ENCODE measurements around the gene PDE4D. TPM values are rescaled to one million over a fixed set of nuclear protein-coding genes. Genes with fewer than 3 reads are reported as not detected.

The PDE4D gene
- total RNA-seq, 1 experiment from 2014 or later: 62.6 TPM

DNA sequence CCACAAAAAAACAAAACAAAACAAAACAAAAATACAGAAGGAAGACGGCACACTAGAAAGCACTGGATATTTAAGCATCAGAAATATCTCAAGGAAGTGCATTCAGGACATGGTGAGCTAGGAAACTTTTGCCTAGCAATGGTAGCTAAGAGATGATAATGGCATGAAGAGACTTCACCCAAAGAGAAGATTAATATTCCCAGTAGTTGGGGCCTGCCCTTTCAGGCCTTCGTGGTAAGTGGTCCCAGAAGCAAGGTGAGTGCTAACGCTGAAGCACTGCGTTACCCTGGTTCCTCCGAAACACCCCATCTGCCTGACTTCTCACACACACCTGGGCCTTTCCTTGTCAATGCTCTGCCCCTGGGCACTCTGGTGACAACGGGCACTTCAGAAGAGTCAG, 725.5 kb downstream of the PDE4D start:
- no peak for DNase-seq (ENCODE audit: low read depth, low spot score)
- in situ Hi-C loops (cut with HindIII; ENCODE audit: low pct_unique_long_range_greater_than_20kb, low sequenced_read_pairs): no loop called here

DNA sequence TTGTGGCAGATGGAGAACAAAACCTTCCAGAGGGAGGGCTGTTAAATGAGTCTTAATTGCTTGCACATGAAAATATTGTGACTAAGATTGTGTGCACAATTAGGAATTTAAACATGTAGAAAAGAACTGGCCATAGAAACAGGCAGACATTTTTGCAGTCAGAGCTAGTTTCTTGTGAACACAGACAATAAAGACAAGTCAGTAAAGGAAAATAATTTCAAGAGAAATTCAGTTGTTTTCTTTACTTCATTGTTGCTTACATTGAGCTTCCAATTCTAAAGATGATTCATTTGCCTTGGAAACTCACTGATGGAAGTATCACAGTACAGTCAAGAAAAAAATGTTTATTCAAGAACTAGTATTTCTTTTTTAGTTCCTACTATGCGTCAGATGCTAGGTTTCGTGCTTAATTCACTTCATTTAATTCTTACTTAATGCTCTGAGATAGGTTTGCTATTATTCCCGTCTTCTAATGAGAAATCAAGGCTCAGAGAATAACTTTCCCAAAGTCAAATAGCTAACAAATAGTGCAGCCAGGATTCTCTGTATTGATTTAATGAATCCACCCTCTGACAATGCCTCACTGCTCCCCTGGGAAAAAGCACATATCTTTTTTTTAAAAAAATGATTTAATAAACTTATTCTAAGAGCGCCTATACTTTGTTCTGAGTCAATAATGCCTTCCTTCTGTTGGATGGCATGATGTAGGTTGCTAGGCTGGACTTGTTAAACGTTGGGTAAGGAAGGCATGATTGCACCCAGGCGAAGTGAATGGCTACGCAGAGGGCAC, 729.3 kb downstream of the PDE4D start:
- DNase-seq (ENCODE audit: low read depth, low spot score): no peak
- in situ Hi-C loops (cut with HindIII; ENCODE audit: low pct_unique_long_range_greater_than_20kb, low sequenced_read_pairs): no loop called here

DNA sequence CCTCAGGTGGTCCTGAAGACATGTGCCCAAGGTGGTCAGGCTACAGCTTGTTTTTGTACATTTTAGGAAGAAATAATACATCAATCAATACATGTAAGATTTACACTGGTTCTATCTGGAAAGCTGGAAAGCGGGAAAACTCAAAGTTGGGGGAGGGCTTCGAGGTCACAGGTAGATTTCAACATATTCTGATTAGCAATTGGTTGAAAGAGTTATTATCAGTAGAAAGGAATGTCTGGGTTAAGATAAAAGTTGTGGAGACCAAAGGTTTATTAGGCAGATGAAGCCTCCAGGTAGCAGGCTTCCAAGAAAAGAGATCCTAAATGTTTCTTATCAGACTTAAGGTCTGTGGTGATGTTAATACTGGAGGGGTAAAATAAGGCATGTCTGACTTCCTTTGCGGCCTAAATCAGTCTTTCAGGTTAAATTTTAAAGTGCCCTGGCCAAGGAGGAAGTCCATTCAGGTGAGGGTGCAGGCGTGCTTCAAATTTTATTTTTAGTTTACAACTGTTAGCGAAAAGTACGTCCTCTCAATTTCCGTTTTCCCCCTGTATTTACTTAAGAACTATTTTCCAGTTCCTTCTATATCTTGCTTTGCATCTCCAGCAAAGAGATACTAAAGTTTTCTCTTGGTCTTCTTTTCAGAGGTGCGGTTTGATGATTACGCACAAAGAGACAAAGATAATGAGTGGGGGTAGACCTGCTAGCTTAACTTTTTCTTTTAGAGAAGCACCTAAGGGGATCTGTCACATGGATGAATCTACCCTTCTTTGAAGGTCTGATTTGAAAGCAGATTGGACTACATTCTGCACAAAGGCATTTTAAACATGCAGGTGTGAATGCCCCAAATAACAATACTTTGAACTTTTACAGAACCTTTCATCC, 732.1 kb downstream of the PDE4D start:
- no peak for DNase-seq (ENCODE audit: low read depth, low spot score)
- in situ Hi-C loops (cut with HindIII; ENCODE audit: low pct_unique_long_range_greater_than_20kb, low sequenced_read_pairs): no loop called here

DNA sequence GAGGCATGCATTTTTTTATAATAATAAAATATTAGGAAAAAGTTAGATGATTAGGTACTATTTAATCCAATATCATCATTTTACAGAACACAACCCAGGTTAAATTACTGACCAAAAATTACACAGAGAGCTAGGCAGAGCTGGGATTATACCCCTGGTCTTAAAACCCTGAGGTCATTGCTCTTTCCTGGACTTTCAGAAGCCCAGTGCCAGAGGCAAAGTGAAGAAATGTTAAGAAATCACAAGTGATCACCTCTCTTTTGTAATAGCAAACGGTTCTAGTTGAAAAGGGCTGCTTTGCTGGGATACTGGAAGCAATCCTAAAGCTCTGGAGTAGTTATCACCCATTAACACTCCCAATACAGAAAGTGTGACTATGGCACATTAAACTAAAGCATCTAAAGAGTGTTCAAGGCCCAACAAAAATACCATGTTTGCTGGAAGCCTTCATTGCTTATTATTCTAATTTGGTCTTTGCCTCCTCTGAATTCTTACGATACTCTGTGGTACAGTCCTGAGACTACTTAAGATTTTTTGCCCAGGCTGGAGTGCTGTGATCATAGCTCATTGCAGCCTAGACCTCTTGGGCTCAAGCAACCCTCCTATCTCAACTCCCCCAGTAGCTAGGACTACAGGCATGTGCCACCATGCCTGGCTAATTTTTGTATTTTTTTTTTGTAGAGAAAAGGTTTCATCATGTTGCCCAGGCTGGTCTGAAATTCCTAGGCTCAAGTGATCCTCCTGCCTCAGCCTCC, 734.7 kb downstream of the PDE4D start:
- in situ Hi-C loops (cut with HindIII; ENCODE audit: low pct_unique_long_range_greater_than_20kb, low sequenced_read_pairs): no loop called here
- DNase-seq (ENCODE audit: low read depth, low spot score): no peak

DNA sequence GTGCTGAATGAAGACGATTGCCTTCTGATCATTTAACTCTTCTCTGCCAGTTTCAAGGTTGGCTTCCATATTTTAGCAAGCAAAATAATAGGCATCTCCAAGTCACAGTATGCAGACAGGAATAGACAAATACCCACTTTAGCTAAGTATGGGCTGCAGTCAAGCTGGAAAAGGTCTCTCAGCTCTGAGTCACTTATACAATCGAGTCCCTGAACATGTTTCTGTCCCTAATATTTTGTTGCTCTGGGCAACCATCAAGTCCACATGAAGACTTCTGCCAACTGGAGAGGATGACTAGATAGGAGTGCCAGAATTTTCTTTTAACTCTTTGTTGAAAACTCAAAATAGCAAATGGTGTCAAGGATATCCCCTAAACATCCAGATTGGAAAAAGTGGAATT, 735.4 kb downstream of the PDE4D start:
- DNase-seq (ENCODE audit: low read depth, low spot score): no peak
- in situ Hi-C loops (cut with HindIII; ENCODE audit: low pct_unique_long_range_greater_than_20kb, low sequenced_read_pairs): no loop called here

DNA sequence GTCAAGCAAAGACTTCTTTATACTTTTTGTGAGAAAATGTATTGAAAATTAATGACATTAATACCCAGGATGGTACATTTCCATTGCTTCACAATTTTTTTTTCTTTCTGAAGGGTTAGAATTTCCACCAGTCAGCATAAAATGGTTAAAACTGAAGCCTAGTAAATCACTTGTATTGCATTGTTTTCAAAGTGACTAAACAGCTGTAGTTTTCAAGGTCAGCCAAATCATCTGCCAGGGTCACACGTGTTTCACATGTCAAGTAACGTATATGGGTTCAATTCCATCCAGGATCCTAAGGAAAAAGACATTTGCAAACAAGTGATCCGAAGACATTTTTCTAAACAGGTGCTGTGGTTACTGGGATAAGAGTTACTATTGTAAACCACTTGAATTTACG, 736.5 kb downstream of the PDE4D start:
- DNase-seq (ENCODE audit: low read depth, low spot score): no peak
- in situ Hi-C loops (cut with HindIII; ENCODE audit: low pct_unique_long_range_greater_than_20kb, low sequenced_read_pairs): no loop called here

DNA sequence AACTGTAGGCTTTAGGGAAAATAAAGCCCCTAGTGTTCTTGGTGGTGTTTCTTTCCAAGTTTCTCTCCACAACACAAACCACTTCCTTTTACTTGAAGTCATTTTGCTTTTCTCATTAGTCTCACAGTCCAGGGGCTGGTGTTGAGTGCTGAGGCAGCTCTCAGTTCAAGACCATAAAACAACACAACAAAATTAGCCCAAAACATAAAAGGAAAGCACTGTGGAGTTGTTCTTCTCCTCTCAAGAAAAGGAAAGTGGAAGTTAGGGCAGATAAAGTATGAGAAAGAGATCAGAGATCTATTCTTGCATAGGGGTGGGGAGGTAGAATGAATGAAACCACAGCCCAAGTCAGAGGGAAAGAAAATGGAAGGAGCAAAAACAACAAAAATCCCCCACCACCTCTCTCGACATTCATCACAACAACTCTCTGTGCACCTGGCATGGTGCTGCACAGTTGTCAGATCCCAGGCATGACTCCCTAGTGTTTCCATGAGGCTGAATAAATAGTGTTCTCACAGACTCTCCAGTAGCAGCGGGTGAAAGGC, 740.8 kb downstream of the PDE4D start:
- DNase-seq (ENCODE audit: low read depth, low spot score): peak; percentile 73
- in situ Hi-C loops (cut with HindIII; ENCODE audit: low pct_unique_long_range_greater_than_20kb, low sequenced_read_pairs): no loop called here

DNA sequence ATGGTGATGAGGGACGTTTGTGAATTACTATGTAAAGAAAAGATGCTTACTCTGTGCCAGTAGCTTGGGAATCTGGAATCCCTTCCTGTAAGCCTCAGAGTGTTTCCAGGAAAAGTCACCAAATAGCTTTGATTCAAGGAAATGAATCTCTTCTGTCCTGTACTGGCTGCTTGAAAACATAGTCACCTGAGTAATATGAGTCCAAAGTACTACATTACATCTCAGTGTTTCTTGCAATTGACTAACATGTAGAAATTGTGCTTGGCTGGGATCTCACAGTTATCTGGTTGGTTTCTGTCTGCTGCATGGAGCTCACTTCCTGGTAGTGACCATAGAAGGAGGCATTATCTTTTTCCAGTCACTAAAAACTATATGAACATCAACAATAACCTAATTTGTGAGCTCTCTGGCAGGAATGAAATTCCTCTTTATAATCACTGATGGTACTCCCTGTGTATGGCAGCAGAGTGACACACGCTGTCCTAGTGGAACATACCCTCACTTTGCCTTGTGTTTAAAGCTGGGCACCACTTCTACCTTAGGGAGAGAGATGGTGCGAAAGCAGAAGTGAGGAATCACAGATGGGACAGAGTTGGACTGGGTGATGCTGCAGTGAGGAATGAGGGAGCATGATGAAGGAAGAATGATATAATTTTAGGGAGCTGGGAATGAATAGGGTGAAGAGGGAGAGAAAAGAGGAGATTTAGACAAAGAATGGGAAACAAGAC, 742.2 kb downstream of the PDE4D start:
- no peak for DNase-seq (ENCODE audit: low read depth, low spot score)
- in situ Hi-C loops (cut with HindIII; ENCODE audit: low pct_unique_long_range_greater_than_20kb, low sequenced_read_pairs): no loop called here

DNA sequence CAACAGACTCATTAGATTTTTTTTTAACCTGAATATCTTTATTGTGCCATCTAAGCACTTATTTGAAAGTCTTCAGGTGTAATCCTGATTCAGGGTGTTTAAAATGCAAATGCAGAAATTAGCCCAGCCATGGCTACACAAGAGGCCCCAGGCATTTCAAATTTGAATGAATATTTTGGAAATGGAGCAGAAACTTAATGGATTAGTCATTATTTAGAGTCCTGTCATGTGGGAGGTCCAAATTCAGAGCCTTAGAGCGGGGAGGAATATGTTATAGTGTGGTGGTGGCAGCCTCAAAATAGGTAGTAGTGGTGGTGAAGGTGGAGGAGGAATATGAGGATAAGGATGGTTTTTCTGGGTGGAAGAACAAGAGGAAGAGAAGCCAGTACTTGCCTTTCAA, 743.7 kb downstream of the PDE4D start:
- in situ Hi-C loops (cut with HindIII; ENCODE audit: low pct_unique_long_range_greater_than_20kb, low sequenced_read_pairs): no loop called here
- no peak for DNase-seq (ENCODE audit: low read depth, low spot score)

DNA sequence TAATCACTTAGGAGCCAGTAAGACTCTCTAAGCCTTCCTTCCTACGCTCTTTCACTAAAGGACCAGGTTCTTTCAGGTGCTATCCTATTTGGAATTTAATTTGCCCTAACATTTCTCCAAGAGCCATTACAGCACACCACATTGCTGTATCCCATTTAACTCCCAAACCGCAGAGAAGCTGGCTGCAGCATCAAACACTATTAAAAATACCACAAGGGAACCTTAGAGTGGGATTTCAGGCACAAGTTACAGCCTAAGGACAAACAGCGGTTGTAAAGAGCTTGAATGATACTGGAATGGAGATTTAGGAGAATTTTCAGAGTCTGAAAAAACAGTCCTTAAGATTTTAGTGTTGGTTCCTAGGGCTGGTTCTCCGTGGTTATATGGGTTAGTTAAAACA, 744.3 kb downstream of the PDE4D start:
- DNase-seq (ENCODE audit: low read depth, low spot score): no peak
- in situ Hi-C loops (cut with HindIII; ENCODE audit: low pct_unique_long_range_greater_than_20kb, low sequenced_read_pairs): no loop called here

DNA sequence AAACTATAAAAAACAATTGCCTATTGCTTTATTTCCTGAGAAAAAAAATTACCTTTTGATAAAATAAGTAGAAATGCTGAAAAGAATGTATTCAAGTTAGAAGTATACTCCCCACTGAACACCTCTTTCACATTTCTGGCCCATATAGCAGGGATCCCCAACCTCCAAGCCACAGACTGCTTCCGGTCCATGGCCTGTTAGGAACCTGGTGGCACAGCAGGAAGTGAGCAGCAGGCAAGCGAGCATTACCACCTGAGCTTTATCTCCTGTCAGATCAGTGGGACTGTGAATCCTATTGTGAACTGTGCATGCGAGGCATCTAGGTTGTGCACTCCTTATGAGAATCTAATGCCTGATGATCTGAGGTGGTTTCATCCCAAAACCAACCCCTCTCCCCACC, 746.8 kb downstream of the PDE4D start:
- in situ Hi-C loops (cut with HindIII; ENCODE audit: low pct_unique_long_range_greater_than_20kb, low sequenced_read_pairs): no loop called here
- DNase-seq (ENCODE audit: low read depth, low spot score): no peak

DNA sequence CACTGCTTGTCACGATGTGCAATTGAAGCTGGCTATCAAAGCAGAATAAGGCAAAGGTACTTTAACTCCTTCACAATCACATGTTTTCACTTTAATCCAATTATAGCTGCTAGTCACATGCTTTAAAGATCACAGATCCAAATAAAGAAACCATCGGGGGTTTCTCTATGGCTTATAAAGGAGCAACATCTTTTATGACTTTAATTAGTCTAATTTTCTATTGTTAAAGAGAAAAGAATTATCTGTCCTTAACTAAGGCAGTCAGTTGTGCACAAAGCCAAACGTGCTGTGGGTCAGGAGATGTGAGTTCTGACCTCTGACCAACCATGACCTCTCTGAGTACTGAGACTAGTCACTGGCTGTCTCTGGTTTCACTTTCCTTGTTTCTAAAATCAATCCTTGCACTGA, 749.6 kb downstream of the PDE4D start:
- DNase-seq (ENCODE audit: low read depth, low spot score): peak; percentile 24
- in situ Hi-C loops (cut with HindIII; ENCODE audit: low pct_unique_long_range_greater_than_20kb, low sequenced_read_pairs): no loop called here

DNA sequence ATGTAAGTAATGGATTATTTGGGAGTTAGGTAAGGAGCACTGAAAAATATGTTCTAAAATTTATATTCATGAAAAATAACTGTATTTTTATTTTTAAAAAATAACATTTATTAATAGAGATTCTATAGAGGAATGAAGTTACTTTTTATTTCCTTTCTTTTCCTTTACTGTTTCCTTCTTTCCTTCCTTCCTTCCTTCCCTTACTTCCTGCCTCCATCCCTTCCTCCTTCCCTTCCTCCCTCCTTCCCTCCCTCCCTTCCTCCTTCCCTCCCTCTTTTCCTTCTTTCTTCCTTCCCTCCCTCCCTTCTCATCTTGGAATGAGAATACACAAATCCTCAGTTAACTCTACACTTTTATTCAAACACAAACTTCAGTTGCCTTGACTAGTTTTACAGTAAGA, 750.6 kb downstream of the PDE4D start:
- DNase-seq (ENCODE audit: low read depth, low spot score): no peak
- in situ Hi-C loops (cut with HindIII; ENCODE audit: low pct_unique_long_range_greater_than_20kb, low sequenced_read_pairs): no loop called here

DNA sequence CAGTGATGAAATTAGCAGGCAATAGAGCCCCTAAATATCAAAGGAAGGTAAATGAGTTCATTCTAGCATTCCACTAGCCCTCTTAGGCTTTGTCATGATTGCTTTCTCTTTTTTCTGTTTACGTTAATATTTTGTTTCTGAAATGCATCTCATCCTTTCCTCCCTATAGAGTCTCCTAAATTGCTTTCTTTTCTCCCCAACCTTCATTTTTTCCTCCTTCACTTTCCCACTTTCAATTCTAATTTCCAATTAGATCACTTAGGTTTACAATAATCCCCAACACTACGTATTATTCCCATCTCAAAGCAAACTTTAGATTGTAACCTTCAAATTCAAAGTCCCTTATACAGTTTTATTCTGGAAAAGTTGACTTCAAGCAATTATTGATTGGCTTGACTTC, 751.4 kb downstream of the PDE4D start:
- DNase-seq (ENCODE audit: low read depth, low spot score): no peak
- in situ Hi-C loops (cut with HindIII; ENCODE audit: low pct_unique_long_range_greater_than_20kb, low sequenced_read_pairs): no loop called here

DNA sequence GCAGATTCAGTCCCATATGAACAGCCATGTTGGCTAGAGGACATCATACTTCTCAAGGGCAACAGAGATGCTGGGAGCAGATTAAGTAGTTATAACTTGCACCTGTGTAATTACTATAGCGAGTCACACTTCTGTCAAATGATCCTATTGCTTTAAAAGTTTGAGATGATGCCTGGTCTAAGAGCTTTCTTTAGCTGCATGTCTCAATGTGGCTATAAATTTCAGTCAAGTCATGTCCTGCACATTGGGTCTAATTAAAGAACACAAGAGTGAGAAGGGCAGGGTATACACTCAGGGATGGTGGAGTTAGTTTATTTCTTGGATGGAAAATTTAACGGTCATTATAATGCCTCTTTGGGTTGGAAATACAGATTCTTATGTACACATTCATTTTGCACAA, 753.4 kb downstream of the PDE4D start:
- DNase-seq (ENCODE audit: low read depth, low spot score): no peak
- in situ Hi-C loops (cut with HindIII; ENCODE audit: low pct_unique_long_range_greater_than_20kb, low sequenced_read_pairs): no loop called here

DNA sequence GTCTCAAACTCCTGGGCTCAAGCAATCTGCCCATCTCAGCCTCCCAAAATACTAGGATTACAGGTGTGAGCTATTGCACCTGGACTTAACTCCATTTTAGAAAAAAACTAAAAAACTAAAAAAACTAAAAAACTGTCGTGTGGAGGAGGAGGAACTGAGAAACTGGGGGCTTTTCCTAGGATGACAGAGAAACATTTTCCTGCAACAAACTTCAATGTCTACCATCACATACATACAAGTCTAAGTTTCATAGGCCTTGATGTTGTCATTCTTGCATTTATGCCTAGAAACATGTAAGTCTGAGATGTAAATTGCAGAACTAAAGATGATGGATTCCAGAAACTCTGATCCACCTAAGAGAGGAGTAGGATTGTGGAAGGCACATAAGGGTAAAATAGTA, 753.8 kb downstream of the PDE4D start:
- in situ Hi-C loops (cut with HindIII; ENCODE audit: low pct_unique_long_range_greater_than_20kb, low sequenced_read_pairs): no loop called here

DNA sequence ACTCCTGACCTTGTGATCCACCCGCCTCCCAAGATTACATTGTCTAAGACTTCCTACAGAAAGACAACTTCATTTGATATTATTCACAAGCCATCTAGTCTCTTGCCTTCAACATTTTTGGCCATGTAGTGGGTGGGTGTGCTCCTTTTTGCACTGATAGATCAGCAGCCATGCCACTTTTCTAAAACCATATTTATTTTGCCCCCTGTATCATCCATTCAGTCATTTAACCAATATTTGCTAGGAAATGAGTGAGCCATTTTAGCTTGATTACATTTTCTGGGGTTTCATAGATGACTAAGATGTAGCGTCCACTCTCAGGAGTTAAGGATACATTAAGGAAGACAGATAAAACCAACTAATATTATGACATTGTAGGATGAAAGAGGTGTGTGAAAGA, 755.0 kb downstream of the PDE4D start:
- no peak for DNase-seq (ENCODE audit: low read depth, low spot score)
- in situ Hi-C loops (cut with HindIII; ENCODE audit: low pct_unique_long_range_greater_than_20kb, low sequenced_read_pairs): no loop called here

More for the DNA sequence above, 753.8 kb downstream of the PDE4D start:
- no peak for DNase-seq (ENCODE audit: low read depth, low spot score)

All from SK-MEL-5 (cell line).